HCEC 1CT (cell line): ENCODE data around the gene PCDHGA9.
"Not testable (repeated sequence)": the region's sequence is repeated elsewhere in the genome, so short reads cannot be mapped to it uniquely, and the experiment has no call there.

Experiments
- DNase-seq: peaks from one replicate; pipeline ENCODE4 v3.0.0-alpha.2; 2017

PCDHGA9 gene

GRCh38 chr5:141414548-141415274 lies 12.1 kb downstream of the PCDHGA9 start:
- DNase-seq, result not testable (repeated sequence)

- DNase-seq, result not testable (repeated sequence)
Measured at GRCh38 chr5:141415275-141415618, 12.7 kb downstream of the PCDHGA9 start.

- DNase-seq, result peak; percentile 70
Measured at GRCh38 chr5:141417494-141418172, 15.1 kb downstream of the PCDHGA9 start, which contains the start of gene PCDHGB7. Gene PCDHGB7, plus strand, starts transcription at chr5:141417677. Its CDS starts 183 bp downstream, at chr5:141417860.

GRCh38 chr5:141419074-141419880 lies 16.7 kb downstream of the PCDHGA9 start:
- DNase-seq, result no peak

- peak; percentile 13 for DNase-seq
Measured at GRCh38 chr5:141420855-141421488, 18.4 kb downstream of the PCDHGA9 start, which contains the start of gene PCDHGA11. Gene PCDHGA11, plus strand, starts transcription at chr5:141421051. Its CDS starts 177 bp downstream, at chr5:141421228.

- DNase-seq, result no peak
Measured at GRCh38 chr5:141421489-141421855, 18.9 kb downstream of the PCDHGA9 start.

- DNase-seq, result no peak
Measured at GRCh38 chr5:141422742-141423291, 20.2 kb downstream of the PCDHGA9 start.

- no peak for DNase-seq
Measured at GRCh38 chr5:141427783-141428426, 25.3 kb downstream of the PCDHGA9 start.

- DNase-seq, result peak; percentile 79
Measured at GRCh38 chr5:141430332-141431113, 27.9 kb downstream of the PCDHGA9 start, which contains the start of gene PCDHGA12. Gene PCDHGA12, plus strand, starts transcription at chr5:141430507. Its CDS starts 253 bp downstream, at chr5:141430760.

GRCh38 chr5:141431286-141431685 lies 28.7 kb downstream of the PCDHGA9 start:
- DNase-seq, result no peak

- DNase-seq, result not testable (repeated sequence)
Measured at GRCh38 chr5:141432308-141432707, 29.7 kb downstream of the PCDHGA9 start.

- DNase-seq, result not testable (repeated sequence)
Measured at GRCh38 chr5:141432726-141433125, 30.1 kb downstream of the PCDHGA9 start.

GRCh38 chr5:141434006-141434405 lies 31.4 kb downstream of the PCDHGA9 start:
- peak; percentile 24 for DNase-seq

GRCh38 chr5:141437221-141437620 lies 34.6 kb downstream of the PCDHGA9 start:
- DNase-seq, result peak; percentile 39

GRCh38 chr5:141439411-141440141 lies 37.0 kb downstream of the PCDHGA9 start:
- DNase-seq, result no peak

- DNase-seq, result no peak
Measured at GRCh38 chr5:141440341-141440740, 37.8 kb downstream of the PCDHGA9 start.

- no peak for DNase-seq
Measured at GRCh38 chr5:141441571-141442170, 39.1 kb downstream of the PCDHGA9 start.
